COLO668 (cell line): ENCODE results near the gene LIPC.
"Not testable (repeated sequence)": the region's sequence is repeated elsewhere in the genome, so short reads cannot be mapped to it uniquely, and the experiment has no call there.

ENCODE experiments used
- DNase-seq: peaks from one replicate; lab custom pipeline; 2025; ENCODE audit not compliant: unreplicated experiment; lab: John Stamatoyannopoulos, UW

The LIPC gene

GRCh38 chr15:58603927-58604326 lies 172.1 kb downstream of the LIPC start:
- not testable (repeated sequence) for DNase-seq

- DNase-seq: no peak
Observed at GRCh38 chr15:58604455-58604923, 172.7 kb downstream of the LIPC start.

GRCh38 chr15:58605931-58606530 lies 174.2 kb downstream of the LIPC start:
- no peak for DNase-seq

GRCh38 chr15:58606577-58607080 lies 174.8 kb downstream of the LIPC start:
- DNase-seq: no peak

DNA sequence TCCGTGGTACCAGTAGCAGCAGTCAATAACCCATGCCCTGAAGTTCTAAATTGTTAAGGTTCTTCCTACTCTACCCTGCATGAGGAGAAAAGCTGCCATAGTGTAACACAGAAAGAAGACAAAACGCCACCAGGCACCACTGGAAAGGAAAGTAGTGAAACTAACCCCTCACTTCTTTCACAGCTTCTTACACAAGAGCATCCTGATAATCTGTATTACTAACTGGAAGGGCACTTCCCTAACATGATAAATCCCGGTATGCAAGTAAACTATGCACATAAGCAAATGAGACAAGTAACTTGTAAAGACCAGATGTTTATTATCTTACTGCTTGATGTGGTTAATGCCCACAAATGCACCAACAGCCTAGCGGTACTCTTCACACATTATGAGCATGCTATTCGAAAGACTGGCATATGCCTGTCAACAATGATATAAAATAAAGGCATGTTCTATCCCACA lies 176.4 kb downstream of the LIPC start:
- DNase-seq: no peak

DNA sequence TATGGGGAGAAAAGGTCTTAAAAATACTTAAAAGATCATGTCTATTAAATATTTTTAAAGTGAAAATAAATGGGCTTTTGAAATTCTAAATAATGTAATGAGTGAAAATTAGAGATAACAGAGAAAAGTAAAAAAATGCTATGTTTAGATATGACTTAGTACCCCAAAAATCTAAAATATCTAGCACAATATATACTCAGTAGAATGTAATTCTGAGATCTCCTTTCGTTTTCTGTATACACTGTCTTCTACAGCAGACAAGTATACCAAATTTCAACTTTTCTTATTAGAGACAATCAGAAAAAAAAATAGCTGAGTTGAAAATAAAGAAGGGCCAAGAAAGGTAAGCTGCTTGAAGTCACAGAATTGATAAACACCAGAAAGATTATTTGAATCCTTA lies 176.9 kb downstream of the LIPC start:
- DNase-seq: no peak

GRCh38 chr15:58611731-58612676 lies 180.2 kb downstream of the LIPC start:
- no peak for DNase-seq

DNA sequence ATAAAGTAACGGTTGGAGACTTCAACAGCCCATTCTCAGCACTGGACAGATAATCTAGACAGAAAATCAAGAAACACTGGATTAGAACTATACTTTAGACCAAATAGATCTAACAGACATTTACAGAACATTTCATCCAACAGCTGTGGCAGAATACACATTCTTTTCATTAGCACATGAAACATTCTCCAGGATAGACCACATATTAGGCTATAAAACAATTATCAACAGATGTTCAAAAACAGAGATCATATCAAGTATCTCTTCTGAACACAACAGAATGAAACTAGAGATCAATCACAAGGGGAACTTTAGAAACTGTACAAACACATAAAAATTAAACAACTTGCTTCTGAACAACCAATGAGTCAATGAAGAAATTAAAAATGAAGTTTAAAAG lies 184.4 kb downstream of the LIPC start:
- DNase-seq: no peak
